ENCODE data around the gene PRKCA. TPM values are rescaled to one million over a fixed set of nuclear protein-coding genes. Genes with fewer than 3 reads are reported as not detected.

The PRKCA gene
- total and polyA plus RNA-seq, 2 experiments from 2014 or later, result 6.4 to 35.4 TPM

GRCh38 chr17:66354981-66355380, 52.6 kb downstream of the PRKCA start (continued):
- no peak for TF ChIP-seq REST (IDR thresholded peaks at IDR 0.05; ENCODE audit: unreplicated experiment)
- no peak for TF ChIP-seq CTCF (conservative IDR thresholded peaks at IDR 0.05; ENCODE audit: low read depth in 2 of 2)
- no peak for TF ChIP-seq EZH2 (IDR thresholded peaks at IDR 0.05; ENCODE audit: low read depth, unreplicated experiment)
- TF ChIP-seq STAT1 (IDR thresholded peaks at IDR 0.05; ENCODE audit: unreplicated experiment), result no peak
- no peak for TF ChIP-seq ZNF331 (CRISPR knock-in tag; IDR thresholded peaks at IDR 0.05; ENCODE audit: low read depth)
- TF ChIP-seq CREB1 (CRISPR knock-in tag; IDR thresholded peaks at IDR 0.05; ENCODE audit: low read depth), result no peak

GRCh38 chr17:66355510-66355909, 53.1 kb downstream of the PRKCA start:
- no peaks in the 10 kb centered on the region for H4K20me1 ChIP-seq (replicated peaks; ENCODE audit: insufficient read depth)
- no peak overlapping the region for H2AFZ ChIP-seq
- H3K36me3 ChIP-seq (ENCODE audit: insufficient read depth), result no peaks in the 10 kb centered on the region
- ATAC-seq, result no peak
- Mint-ChIP-seq H3K36me3 (ENCODE audit: low read depth) (no peaks in the 10 kb centered on the region), H3K27me3 (ENCODE audit: insufficient read depth, low read depth, poor library complexity) (peaks cover 3% of the 10 kb centered on the region), H3K4me1 (peaks cover 36% of the 10 kb centered on the region), H3K9me3 (no peaks in the 10 kb centered on the region), H3K4me3 (no peak overlapping the region), H3K27ac (no peak overlapping the region)
- no peaks in the 10 kb centered on the region for H3F3A ChIP-seq (replicated peaks; ENCODE audit: low read depth)
- H3K9me2 ChIP-seq (ENCODE audit: insufficient read depth), result no peaks in the 10 kb centered on the region
- H3K27ac ChIP-seq (ENCODE audit: low read depth), result no peak overlapping the region
- no peak overlapping the region for H3K4me3 ChIP-seq
- no peak overlapping the region for H3K4me2 ChIP-seq
- 0 out of 2 replicates have a peak, but pooled peaks cover 7% of the 10 kb centered on the region for H3K4me1 ChIP-seq (ENCODE audit: insufficient read depth)
- DNase-seq (ENCODE audit: low spot score), result no peak
- H3K79me2 ChIP-seq (replicated peaks; ENCODE audit: insufficient read depth), result peaks cover 2% of the 10 kb centered on the region; the same call in 1 of the 2 replicates
- no peaks in the 10 kb centered on the region for H3K27me3 ChIP-seq (ENCODE audit: insufficient read depth)
- no peak for TF ChIP-seq CREB1 (CRISPR knock-in tag; IDR thresholded peaks at IDR 0.05; ENCODE audit: low read depth)
- TF ChIP-seq STAT1 (IDR thresholded peaks at IDR 0.05; ENCODE audit: unreplicated experiment), result no peak
- no peak for TF ChIP-seq JUNB (IDR thresholded peaks at IDR 0.05; ENCODE audit: unreplicated experiment)
- TF ChIP-seq EZH2phosphoT487 (IDR thresholded peaks at IDR 0.05; ENCODE audit: unreplicated experiment), result no peak
- TF ChIP-seq NANOG (IDR thresholded peaks at IDR 0.05; ENCODE audit: borderline replicate concordance), result no peak
- no peak for TF ChIP-seq ZNF114 (CRISPR knock-in tag; IDR thresholded peaks at IDR 0.05)
- TF ChIP-seq POLR2AphosphoS5 (IDR thresholded peaks at IDR 0.05; ENCODE audit: low read depth), result no peak
- TF ChIP-seq CTCF (conservative IDR thresholded peaks at IDR 0.05; ENCODE audit: low read depth in 2 of 2), result no peak
- TF ChIP-seq REST (IDR thresholded peaks at IDR 0.05; ENCODE audit: unreplicated experiment), result no peak
- no peak for TF ChIP-seq ETS1 (IDR thresholded peaks at IDR 0.05)
